H1 (cell line): Measurements from ENCODE around the gene BFSP2.

Source experiments
- ATF2 ChIP-seq: IDR thresholded peaks from 2 replicates; pipeline ENCODE4 v1.6.1; 2012; ENCODE audit warnings: low read length, inconsistent platforms
- CHD1 ChIP-seq: IDR thresholded peaks from 2 replicates; pipeline ENCODE4 v1.6.1; 2012; ENCODE audit warnings: low read depth, low read length, improper control_type of control experiment
- CHD2 ChIP-seq: IDR thresholded peaks from 2 replicates; pipeline ENCODE4 v1.6.1; 2012; ENCODE audit warnings: low read length, improper control_type of control experiment
- E2F6 ChIP-seq: IDR thresholded peaks from 2 replicates; pipeline ENCODE4 v1.6.1; 2012; ENCODE audit warnings: inconsistent platforms
- MAX ChIP-seq: IDR thresholded peaks from 2 replicates; pipeline ENCODE4 v1.6.1; 2012; ENCODE audit warnings: inconsistent platforms
- POLR2A ChIP-seq, 2 experiments: IDR thresholded peaks; 1 replicate in 1 of 2; 2 replicates in 1 of 2; pipeline ENCODE4 v1.6.1; 2011; ENCODE audit warnings: low read depth in 2 of 2, low read length in 2 of 2, mild to moderate bottlenecking in 2 of 2; ENCODE audit errors: control extremely low read depth in 1 of 2
- RAD21 ChIP-seq, 2 experiments: IDR thresholded peaks in 1 of 2; conservative IDR thresholded peaks in 1 of 2; 2 replicates each; pipeline ENCODE4 v1.6.1; 2011; ENCODE audit warnings: low read depth in 2 of 2, low read length in 2 of 2, improper control_type of control experiment in 1 of 2, inconsistent platforms in 1 of 2, mild to moderate bottlenecking in 1 of 2, moderate library complexity in 1 of 2
- SIN3A ChIP-seq, 2 experiments: IDR thresholded peaks in 1 of 2; conservative IDR thresholded peaks in 1 of 2; 2 replicates each; pipeline ENCODE4 v1.6.1; 2011 to 2012; ENCODE audit warnings: low read length in 2 of 2, improper control_type of control experiment in 1 of 2, low read depth in 1 of 2, mild to moderate bottlenecking in 1 of 2
- SP1 ChIP-seq: IDR thresholded peaks from 2 replicates; pipeline ENCODE4 v1.6.1; 2011; ENCODE audit warnings: low read depth, low read length
- TF ChIP-seq, protein P1 (sequence below), 3 experiments: IDR thresholded peaks; 1 replicate in 2 of 3; 2 replicates in 1 of 3; pipeline versions ENCODE4 v1.5.1 to v1.6.1; 2011; ENCODE audit warnings: low read length in 3 of 3, mild to moderate bottlenecking in 3 of 3, inconsistent platforms in 2 of 3, low read depth in 1 of 3, moderate library complexity in 1 of 3; ENCODE audit not compliant: insufficient read depth in 1 of 3; ENCODE audit errors: control extremely low read depth in 1 of 3

- TF ChIP-seq ATF2, result no peak
- TF ChIP-seq, protein P1, sequence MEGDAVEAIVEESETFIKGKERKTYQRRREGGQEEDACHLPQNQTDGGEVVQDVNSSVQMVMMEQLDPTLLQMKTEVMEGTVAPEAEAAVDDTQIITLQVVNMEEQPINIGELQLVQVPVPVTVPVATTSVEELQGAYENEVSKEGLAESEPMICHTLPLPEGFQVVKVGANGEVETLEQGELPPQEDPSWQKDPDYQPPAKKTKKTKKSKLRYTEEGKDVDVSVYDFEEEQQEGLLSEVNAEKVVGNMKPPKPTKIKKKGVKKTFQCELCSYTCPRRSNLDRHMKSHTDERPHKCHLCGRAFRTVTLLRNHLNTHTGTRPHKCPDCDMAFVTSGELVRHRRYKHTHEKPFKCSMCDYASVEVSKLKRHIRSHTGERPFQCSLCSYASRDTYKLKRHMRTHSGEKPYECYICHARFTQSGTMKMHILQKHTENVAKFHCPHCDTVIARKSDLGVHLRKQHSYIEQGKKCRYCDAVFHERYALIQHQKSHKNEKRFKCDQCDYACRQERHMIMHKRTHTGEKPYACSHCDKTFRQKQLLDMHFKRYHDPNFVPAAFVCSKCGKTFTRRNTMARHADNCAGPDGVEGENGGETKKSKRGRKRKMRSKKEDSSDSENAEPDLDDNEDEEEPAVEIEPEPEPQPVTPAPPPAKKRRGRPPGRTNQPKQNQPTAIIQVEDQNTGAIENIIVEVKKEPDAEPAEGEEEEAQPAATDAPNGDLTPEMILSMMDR (IDR thresholded peaks at IDR 0.05; ENCODE audit: control extremely low read depth in 1 of 3, insufficient read depth in 1 of 3, low read depth in 1 of 3, low read length in 3 of 3), result no peak
- no peak for TF ChIP-seq CHD2
- no peak for TF ChIP-seq CHD1
- TF ChIP-seq E2F6, result no peak
- no peak for TF ChIP-seq SP1
- TF ChIP-seq POLR2A (IDR thresholded peaks at IDR 0.05; ENCODE audit: control extremely low read depth in 1 of 2, low read depth in 2 of 2, low read length in 2 of 2), result no peak
- TF ChIP-seq RAD21 (IDR thresholded peaks at IDR 0.05 in 1 of 2, conservative IDR thresholded peaks at IDR 0.05 in 1 of 2; ENCODE audit: low read depth in 2 of 2, low read length in 2 of 2), result no peak
- no peak for TF ChIP-seq MAX
- TF ChIP-seq SIN3A (conservative IDR thresholded peaks at IDR 0.05 in 1 of 2, IDR thresholded peaks at IDR 0.05 in 1 of 2; ENCODE audit: low read depth in 1 of 2, low read length in 2 of 2), result no peak
Measured at GRCh38 chr3:133488785-133489367, 89.0 kb downstream of the BFSP2 start.
